Ovary (tissue), 3 donors: Measurements from ENCODE around the gene EXOC6B.

Source experiments
- CTCF ChIP-seq, 3 donors: fragments of 450-650 bp in 2 of 3; fragments of 200-600 bp in 1 of 3; IDR thresholded peaks; one replicate each; pipeline versions ENCODE4 v1.5.1 to v1.8.0; 2016 to 2022; ENCODE audit warnings: antibody characterized with exemption in 3 of 3, mild to moderate bottlenecking in 1 of 3
- EP300 ChIP-seq: sonication (generic); formaldehyde crosslinking; IDR thresholded peaks from one replicate; pipeline ENCODE4 v1.6.1; 2017; ENCODE audit warnings: antibody characterized with exemption
- donor health status: DM: no; HTN: no; CAD: no.

DNA sequence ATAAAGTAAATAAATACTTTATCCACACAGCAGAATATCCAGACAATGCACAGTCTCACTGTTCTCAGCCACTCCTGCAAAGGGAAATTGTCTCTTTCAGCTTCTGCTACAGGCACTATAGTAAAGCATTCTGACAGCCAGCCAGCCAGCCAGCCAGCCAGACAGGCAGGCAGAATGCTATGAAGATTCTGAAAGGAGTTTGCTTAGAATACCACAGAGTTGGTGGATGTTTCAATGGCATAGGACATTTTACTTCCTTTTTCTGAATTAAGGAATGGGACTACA, 562.1 kb downstream of the EXOC6B start:
- no peak for TF ChIP-seq CTCF (IDR thresholded peaks at IDR 0.05)
- no peak for TF ChIP-seq EP300
